NCI-H526 (cell line): ENCODE data around the gene TPSB2.
"Not testable (repeated sequence)": the region's sequence is repeated elsewhere in the genome, so short reads cannot be mapped to it uniquely, and the experiment has no call there.

ENCODE experiments used
- DNase-seq, 2 experiments: peaks; one replicate each; lab custom pipeline; 2025; lab: John Stamatoyannopoulos, UW

The TPSB2 gene

GRCh38 chr16:1240436-1240835 is 10.5 kb upstream of the TPSB2 start, which contains the start of gene TPSAB1:
TSS of gene TPSAB1 (plus strand) at chr16:1240705. CDS start at chr16:1240939, 234 bp downstream.
- not testable (repeated sequence) for DNase-seq

- not testable (repeated sequence) for DNase-seq
These were observed 9.6 kb upstream of the TPSB2 start for GRCh38 chr16:1239575-1239974.

GRCh38 chr16:1238909-1239308 is 8.9 kb upstream of the TPSB2 start:
- not testable (repeated sequence) for DNase-seq

GRCh38 chr16:1237990-1238389 is 8.0 kb upstream of the TPSB2 start:
- no peak for DNase-seq

- DNase-seq = not testable (repeated sequence)
These were observed 6.7 kb upstream of the TPSB2 start for GRCh38 chr16:1236659-1237058.

GRCh38 chr16:1232049-1232748 is 2.2 kb upstream of the TPSB2 start:
- not testable (repeated sequence) for DNase-seq

GRCh38 chr16:1231301-1231700 is 1.3 kb upstream of the TPSB2 start:
- not testable (repeated sequence) for DNase-seq

- DNase-seq = not testable (repeated sequence)
These were observed 658 bp upstream of the TPSB2 start for GRCh38 chr16:1230471-1231212.

GRCh38 chr16:1229476-1229875 is 508 bp downstream of the TPSB2 start:
- DNase-seq = not testable (repeated sequence)

- DNase-seq = not testable (repeated sequence)
These were observed 1.8 kb downstream of the TPSB2 start for GRCh38 chr16:1228227-1228626.

GRCh38 chr16:1226692-1227091 is 3.3 kb downstream of the TPSB2 start:
- not testable (repeated sequence) for DNase-seq

- not testable (repeated sequence) for DNase-seq
These were observed 4.2 kb downstream of the TPSB2 start for GRCh38 chr16:1225728-1226311.

- no peak for DNase-seq
These were observed 4.9 kb downstream of the TPSB2 start, which contains the start of gene TPSG1 for GRCh38 chr16:1225051-1225451. TSS of gene TPSG1 (minus strand) at chr16:1225268. CDS start at chr16:1225252, 16 bp downstream.

GRCh38 chr16:1224558-1224957 is 5.4 kb downstream of the TPSB2 start:
- DNase-seq = no peak

- DNase-seq = no peak
These were observed 6.4 kb downstream of the TPSB2 start for GRCh38 chr16:1223355-1224214.

GRCh38 chr16:1222553-1223354 is 7.2 kb downstream of the TPSB2 start:
- DNase-seq = no peak

GRCh38 chr16:1221628-1222552 is 8.1 kb downstream of the TPSB2 start:
- DNase-seq = no peak

- DNase-seq = no peak
These were observed 8.9 kb downstream of the TPSB2 start for GRCh38 chr16:1220841-1221627.
